ENCODE data around the gene RNF112. TPM values are rescaled to one million over a fixed set of nuclear protein-coding genes. Genes with fewer than 3 reads are reported as not detected.
A peak's percentile ranks its signal among the peaks of the same experiment; 100 is the strongest.

Gene RNF112
- total RNA-seq, 1 experiment from 2014 or later = 4.9 TPM

- DNase-seq (ENCODE audit: low spot score) (no peak), ATAC-seq (no peak)
- H3K36me3 Mint-ChIP-seq = peaks cover 49% of the 10 kb centered on the region
- H3K27ac Mint-ChIP-seq = no peak overlapping the region; the same call in 1 of the 2 replicates
- CTCF ChIA-PET = no interaction called here
- TF ChIP-seq CREM (CRISPR knock-in tag; IDR thresholded peaks at IDR 0.05) = no peak
- TF ChIP-seq MYBL2 (CRISPR knock-in tag; IDR thresholded peaks at IDR 0.05) = no peak
- no peak for TF ChIP-seq ZBTB21 (CRISPR knock-in tag; IDR thresholded peaks at IDR 0.05; ENCODE audit: borderline replicate concordance)
- TF ChIP-seq ZNF281 (CRISPR knock-in tag; IDR thresholded peaks at IDR 0.05) = no peak
- no peak for TF ChIP-seq CTCF (IDR thresholded peaks at IDR 0.05)
- TF ChIP-seq ETV6 (CRISPR knock-in tag; IDR thresholded peaks at IDR 0.05) = no peak
- no peak for TF ChIP-seq SMAD4 (CRISPR knock-in tag; IDR thresholded peaks at IDR 0.05)
- TF ChIP-seq HMGXB4 (CRISPR knock-in tag; IDR thresholded peaks at IDR 0.05) = no peak
- no peak for TF ChIP-seq EMX1 (CRISPR knock-in tag; IDR thresholded peaks at IDR 0.05)
- TF ChIP-seq TEAD1 (CRISPR knock-in tag; IDR thresholded peaks at IDR 0.05) = no peak
- TF ChIP-seq ZNF121 (CRISPR knock-in tag; IDR thresholded peaks at IDR 0.05) = no peak
- no peak for TF ChIP-seq GRHL2 (CRISPR knock-in tag; IDR thresholded peaks at IDR 0.05; ENCODE audit: insufficient replicate concordance, severe bottlenecking)
- peak overlapping the region; percentile 24; the same call in 1 of the 2 replicates for H3K4me3 Mint-ChIP-seq
- H3K9me3 Mint-ChIP-seq = no peaks in the 10 kb centered on the region
- no peaks in the 10 kb centered on the region for H3K27me3 Mint-ChIP-seq (ENCODE audit: low read depth)
- POLR2A ChIA-PET = no interaction called here
- peaks cover 27% of the 10 kb centered on the region for H3K4me1 Mint-ChIP-seq
Measured at GRCh38 chr17:19380481-19381301, 30.3 kb upstream of the RNF112 start.

- no peak overlapping the region; the same call in 1 of the 2 replicates for H3K27ac Mint-ChIP-seq
- H3K4me1 Mint-ChIP-seq = peaks cover 29% of the 10 kb centered on the region
- CTCF ChIA-PET = no interaction called here
- no peaks in the 10 kb centered on the region for H3K27me3 Mint-ChIP-seq (ENCODE audit: low read depth)
- DNase-seq (ENCODE audit: low spot score) (no peak), ATAC-seq (no peak)
- H3K9me3 Mint-ChIP-seq = no peaks in the 10 kb centered on the region
- no peak overlapping the region for H3K4me3 Mint-ChIP-seq
- peaks cover 49% of the 10 kb centered on the region for H3K36me3 Mint-ChIP-seq
- POLR2A ChIA-PET = no interaction called here
- no peak for TF ChIP-seq MXD4 (CRISPR knock-in tag; IDR thresholded peaks at IDR 0.05; ENCODE audit: borderline replicate concordance)
- no peak for TF ChIP-seq ATF6 (CRISPR knock-in tag; IDR thresholded peaks at IDR 0.05)
- TF ChIP-seq ZNF532 (CRISPR knock-in tag; IDR thresholded peaks at IDR 0.05; ENCODE audit: borderline replicate concordance) = no peak
- TF ChIP-seq AR (CRISPR knock-in tag; IDR thresholded peaks at IDR 0.05) = no peak
- TF ChIP-seq RORB (CRISPR knock-in tag; IDR thresholded peaks at IDR 0.05) = no peak
- no peak for TF ChIP-seq ZNF138 (CRISPR knock-in tag; conservative IDR thresholded peaks at IDR 0.05)
Measured at GRCh38 chr17:19381361-19381740, 29.7 kb upstream of the RNF112 start.
